GM19468 (cell line): ENCODE data around the gene RHBDD2.
"Not testable (repeated sequence)": the region's sequence is repeated elsewhere in the genome, so short reads cannot be mapped to it uniquely, and the experiment has no call there.

Experiments
- ATAC-seq: cut with Tn5 transposase; IDR thresholded peaks from one replicate; pipeline ENCODE4 v1.9.1; 2021; ENCODE audit warnings: mild to moderate bottlenecking, moderate library complexity, moderate number of reproducible peaks; ENCODE audit not compliant: unreplicated experiment; ENCODE audit errors: extremely low read depth

Gene RHBDD2

DNA sequence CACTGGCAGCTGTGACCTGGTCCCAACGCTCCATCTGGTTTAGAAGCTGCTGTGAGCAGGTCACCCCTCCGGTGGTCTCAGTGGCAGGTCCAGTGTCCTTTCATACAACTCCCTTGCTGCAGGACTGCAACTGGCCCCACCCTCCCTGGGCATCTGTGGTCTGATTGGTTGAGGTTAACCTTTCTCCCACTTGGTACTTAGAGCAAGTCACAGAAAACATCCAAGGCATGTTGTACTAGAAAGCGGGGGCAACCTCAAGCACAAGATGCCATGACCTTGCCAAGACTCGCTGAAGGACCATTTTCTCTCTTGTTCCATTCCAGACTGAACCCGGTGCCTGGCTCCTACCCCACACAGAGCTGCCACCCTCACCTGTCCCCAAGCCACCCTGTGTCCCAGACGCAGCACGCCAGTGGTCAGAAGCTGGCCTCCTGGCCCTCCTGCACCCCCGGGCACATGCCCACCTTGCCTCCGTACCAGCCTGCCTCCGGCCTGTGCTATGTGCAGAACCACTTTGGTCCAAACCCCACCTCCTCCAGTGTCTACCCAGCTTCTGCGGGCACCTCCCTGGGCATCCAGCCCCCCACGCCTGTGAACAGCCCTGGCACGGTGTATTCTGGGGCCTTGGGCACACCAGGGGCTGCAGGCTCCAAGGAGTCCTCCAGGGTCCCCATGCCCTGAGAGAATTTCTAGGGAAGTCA is 9.0 kb downstream of the RHBDD2 start:
- no peak for ATAC-seq

DNA sequence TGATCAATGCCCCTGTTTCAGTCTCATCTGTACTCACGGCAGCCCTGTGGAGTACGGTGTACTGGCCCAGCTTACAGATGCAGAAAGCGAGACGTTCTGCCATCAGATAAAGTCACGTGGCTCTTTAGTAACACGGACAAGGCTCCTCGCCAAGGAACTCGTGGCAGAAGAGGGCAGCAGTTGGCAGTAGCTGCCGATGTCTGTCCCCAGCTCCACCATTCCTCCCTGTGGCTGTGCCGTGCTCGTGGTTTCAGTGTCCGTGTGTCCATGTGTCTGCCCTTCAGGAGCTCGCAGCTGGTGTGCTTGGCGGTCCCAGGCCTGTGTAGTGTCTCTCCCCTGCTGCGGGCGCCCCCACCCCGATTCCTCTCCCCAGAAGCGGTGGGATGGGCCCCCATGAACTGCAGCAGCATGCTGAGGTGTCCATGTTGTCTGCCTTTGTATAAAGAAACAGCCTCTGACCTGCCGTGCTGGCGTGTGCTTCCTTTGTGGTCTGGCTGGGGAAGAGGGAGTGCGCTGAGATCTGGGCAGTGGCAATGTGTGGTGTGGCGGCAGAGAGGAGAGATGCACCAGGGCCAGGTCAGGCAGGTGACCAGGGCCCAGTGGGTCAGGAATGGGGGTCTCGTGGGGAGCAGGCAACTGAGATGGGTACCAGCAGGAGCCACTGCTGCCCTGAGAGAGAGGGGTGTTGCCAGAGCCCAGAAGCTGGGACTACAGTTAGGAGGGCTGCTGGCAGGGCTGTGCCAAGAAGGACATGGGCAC is 9.8 kb downstream of the RHBDD2 start:
- no peak for ATAC-seq

DNA sequence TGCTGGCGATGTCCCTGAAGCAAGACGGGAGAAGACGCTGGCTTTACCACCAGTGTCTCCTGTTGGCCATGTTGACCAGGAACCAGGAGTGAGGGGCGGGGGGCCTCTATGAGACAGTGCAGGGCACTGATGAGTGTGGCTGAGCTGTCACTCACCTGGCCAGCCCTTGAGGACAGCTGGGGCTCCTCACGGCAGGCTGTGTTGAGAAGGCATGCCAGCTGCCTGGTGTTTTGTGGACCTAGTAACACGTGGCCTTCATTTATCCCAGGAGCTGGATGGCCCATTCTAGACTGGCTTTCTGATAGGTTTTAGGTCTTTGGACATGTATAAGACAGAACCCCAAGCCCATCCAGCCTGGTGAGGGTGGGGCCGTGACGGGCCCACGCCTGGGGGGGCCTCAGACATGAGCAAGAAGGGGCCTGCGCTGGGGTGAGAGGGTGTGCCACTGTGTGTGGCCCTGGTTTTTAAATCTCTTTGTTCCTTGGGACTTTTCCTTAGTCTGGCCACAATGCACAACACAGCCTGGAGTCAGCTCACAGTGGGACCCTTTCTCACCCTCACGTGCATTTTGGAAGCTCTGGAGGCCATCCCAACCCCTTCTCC is 10.5 kb downstream of the RHBDD2 start:
- ATAC-seq = no peak

DNA sequence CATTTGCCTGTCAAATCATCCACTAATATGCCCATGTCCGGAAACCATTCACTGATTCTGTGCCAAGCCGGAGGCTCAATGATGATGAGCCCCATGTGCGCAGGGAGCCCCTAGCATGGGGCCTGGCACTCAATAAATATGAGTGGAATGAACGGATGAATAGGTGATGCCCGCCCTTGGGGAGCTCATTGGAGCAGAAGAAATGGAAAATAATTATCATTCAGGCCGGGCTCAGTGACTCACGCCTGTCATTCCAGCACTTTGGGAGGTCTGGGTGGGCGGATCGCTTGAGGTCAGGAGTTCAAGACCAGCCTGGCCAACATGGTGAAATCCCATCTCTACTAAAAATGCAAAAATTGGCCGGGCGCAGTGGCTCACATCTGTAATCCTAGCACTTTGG is 11.0 kb downstream of the RHBDD2 start:
- ATAC-seq = no peak

DNA sequence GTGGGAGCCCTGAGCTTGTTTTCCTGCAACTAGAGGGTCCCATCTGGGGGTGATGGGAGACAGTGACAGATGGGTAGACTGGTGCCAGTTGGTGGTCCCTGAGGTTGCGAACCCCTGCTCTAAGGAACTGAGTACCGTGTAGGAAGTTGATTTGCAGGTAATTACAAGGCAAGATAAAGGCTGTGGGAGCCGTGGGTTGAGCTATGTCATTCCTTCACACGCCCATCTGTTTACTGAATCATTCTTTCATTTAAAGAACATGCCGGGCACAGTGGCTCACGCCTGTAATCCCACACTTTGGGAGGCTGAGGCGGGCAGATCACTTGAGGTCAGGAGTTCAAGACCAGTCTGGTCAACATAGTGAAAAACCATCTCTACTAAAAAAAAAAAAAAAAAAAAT is 12.4 kb downstream of the RHBDD2 start:
- not testable (repeated sequence) for ATAC-seq

DNA sequence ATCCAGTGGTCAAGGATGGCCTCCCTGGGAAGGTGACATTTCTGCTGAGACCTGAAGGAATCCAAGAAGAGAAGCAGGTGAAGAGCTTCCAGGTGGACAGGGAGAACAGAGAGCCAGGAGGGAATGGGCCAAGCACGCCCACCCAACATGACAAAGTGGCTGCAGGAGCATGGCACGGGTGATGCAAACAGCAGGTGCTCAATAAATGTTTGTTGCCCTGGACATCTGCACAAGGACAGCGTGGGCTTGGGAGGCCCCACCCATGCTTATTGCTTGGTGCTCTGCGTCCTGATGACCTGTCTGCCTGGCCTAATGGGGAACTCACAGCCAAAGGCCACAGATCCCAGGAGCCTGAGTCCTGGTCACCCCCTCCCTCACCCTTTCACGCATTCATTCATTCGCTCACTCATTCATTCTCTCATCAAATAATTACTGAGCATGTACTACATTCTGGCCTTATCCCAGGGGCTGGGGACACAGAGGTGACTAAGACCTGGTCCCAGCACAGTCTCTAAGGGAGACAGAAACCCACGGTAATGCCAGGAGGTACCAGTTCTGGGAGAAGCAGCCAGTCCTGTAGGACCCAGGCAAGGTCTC is 13.1 kb downstream of the RHBDD2 start:
- ATAC-seq = no peak

DNA sequence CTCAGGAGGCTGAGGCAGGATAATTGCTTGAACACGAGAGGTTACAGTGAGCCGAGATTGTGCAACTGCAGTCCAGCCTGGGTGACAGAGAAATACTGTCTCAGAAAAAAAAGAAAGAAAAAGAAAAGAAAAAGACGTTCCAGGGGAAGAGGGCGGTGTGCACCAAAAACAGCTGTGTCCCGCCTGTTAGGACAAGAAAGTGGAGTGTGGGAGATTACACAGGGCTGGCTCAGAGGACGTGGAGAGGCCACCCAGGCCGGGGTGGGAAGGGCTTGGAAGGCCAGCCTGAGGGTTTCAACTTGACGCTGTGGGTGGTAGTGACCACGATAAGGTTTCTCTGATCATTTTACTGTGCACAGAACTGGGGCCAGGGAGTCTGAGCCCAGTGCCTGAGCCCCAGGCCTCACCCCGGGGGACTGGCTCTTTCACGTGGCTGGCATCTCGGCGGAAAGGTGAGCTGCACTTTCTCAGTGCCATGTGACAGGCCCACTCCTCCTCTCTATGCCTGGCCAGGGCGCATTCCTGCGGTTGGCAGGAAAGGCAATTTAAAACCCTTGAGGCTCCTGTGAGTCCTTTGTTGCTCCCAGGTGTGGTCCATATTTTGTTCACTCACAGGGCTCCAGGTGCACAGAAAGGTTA is 13.9 kb downstream of the RHBDD2 start:
- ATAC-seq = no peak

DNA sequence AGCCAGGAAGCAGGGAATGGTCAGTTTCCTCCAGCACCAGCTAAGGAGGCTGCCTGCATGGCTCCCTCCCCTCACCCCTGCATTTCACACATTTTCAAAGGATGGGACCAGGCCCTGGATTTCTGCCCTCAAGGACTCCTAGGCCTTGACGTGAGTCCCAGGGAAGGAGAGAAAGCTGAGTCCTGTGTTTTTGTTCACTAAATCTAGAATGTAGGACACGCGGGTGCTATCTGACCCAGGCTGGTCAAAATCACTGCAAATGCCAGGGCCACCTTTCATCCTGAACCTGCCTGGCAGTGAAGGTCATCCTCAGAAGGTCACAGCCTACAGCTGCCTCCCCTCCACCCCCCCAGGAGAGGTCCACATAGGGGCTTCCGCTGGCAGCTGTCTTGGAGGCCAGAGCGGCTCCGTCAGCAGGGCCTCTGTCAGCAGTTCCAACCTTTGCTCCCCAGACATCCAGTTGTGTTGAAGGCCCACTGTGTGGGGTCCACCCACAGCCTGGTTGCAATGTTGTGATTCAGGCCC is 18.0 kb downstream of the RHBDD2 start:
- ATAC-seq = no peak

DNA sequence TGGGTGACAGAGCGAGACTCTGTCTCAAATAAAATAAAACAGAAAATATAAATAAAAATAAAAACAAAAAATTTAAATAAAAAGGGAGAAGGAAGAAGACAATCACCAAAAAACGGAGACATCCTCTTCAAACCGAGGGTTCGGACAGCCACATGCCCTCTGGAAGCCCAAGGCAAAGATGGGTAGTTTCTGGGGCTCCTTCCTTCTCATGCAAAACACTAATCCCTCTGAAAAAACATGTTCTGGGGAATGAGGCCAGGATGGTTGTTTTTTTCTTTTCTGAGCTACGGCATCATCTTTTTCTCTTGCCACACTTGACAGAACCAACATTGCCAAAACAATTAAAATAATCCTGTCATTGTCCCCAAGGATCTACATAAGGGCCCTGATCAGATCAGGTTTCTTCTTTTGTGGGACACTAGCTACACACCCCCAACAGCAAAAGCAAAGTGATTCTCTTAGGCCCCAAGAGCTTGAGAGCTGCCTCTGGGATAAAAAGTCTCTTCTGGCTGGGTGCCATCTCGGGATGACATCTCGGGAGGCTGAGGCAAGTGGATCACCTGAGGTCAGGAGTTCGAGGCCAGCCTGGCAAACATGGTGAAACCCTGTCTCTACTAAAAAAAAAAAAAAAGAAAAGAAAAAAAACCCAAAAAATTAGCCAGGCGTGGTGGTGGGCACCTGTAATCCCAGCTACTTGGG is 21.9 kb downstream of the RHBDD2 start:
- ATAC-seq = no peak

DNA sequence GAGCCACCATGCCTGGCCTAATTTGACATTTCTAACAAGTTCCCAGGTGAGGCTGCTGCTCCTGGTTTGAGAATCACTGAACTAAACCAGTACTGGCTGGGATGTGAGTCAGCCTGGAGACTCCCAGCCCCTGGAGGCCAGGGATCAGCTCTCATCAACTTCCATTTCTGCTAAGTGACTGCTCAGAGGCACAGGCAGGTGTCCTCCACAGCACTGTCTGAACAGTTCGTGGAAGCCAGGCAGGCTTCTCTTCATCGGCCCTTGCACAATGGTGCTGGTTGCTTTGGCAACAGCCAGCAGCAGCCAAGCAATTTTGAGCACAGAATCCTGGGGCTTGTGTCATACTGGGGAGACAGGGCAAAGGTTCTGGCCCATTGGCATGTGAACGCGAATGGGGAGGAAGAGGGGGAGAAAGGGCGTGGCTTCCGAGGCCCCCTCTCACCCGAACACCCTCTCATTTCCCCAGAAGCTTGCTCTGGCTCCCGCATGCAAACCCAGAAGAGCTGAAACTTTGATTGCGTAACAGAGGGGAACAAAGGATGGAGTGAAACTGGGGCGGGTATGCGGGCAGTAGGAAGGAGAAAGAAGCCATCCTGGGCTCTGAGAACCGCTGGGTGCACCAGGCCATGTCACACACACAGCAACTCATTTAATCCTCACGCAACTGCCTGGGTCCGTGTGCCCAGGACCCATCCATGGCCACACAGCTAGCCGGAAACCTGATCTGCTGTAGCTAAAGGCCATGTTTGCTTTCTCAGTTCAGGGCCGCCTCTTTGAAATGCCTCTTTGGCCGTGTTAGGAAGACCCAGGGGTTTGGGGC is 27.2 kb downstream of the RHBDD2 start:
- ATAC-seq = no peak

DNA sequence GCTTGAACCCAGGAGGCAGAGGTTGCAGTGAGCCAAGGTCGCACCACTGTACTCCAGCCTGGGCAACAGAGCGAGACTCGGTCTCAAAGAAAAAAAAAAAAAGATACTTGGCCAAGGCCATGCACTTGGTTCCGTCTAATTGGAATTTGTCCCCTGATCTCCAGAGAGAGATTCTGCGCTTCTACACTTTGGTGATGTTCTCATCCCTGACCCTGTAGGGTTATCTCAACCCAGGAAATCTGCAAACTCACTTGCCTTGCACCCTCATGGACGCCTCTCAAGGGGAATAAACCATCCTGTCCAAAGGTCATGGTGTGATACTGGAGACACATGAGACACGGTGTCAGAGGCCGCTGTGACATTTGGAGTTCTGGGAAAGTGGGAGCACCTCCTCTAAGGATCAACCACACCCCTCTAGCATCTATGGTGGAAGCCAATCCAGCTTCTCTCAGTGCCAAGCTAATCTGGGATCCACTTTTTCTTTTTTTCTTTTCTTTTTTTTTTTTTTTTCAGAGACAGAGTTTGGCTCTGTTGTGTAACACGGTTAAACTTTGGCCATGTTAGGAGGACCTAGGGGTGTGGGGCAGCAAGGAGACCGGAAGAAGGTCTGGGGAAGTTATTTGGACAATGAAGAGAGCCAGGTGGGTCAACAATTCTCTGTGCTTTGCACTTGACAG is 28.3 kb downstream of the RHBDD2 start:
- ATAC-seq = no peak

DNA sequence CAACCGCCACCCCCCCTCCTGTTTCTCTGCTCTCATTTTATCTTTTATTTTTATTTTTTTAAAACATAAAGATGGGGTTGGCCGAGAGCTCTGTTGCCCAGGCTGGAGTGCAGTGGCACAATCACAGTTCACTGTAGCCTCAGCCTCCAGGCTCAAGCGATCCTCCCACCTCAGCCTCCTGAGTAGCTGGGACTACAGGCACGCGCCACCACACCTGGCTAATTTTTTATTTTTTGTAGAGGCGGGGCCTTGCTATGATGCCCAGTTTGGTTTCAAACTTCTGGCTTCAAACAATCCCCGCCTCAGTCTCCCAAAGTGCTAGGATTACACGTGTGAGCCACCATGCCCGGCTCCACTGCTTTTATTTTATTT is 28.8 kb downstream of the RHBDD2 start:
- ATAC-seq = not testable (repeated sequence)

DNA sequence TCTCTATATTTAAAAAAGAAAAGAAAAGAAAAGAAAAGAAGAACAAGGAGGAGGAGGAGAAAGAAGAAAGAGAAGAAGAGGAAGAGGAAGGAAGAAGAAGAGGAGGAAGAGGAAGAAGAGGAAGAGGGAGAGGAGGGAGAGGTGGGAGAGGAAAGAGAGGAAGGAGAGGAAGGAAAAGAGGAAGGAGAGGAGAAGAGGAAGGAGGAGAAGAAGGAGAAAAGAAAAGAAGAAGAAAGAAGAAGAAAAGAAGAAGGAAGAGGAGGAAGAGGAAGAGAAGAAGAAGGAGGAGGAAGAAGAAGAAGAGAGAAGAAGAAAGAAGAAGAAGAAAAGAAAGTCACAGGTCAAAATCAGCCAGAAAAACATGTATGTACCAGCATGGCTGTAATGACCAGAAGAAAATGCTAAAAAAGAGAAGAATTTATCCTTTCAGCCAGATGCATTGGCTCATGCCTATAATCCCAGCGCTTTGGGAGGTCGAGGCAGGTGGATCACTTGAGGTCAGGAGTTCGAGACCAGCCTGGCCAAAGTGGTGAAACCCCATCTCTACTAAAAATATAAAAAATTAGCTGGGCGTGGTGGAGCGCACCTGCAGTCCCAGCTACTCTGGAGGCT is 30.8 kb downstream of the RHBDD2 start:
- no peak for ATAC-seq

DNA sequence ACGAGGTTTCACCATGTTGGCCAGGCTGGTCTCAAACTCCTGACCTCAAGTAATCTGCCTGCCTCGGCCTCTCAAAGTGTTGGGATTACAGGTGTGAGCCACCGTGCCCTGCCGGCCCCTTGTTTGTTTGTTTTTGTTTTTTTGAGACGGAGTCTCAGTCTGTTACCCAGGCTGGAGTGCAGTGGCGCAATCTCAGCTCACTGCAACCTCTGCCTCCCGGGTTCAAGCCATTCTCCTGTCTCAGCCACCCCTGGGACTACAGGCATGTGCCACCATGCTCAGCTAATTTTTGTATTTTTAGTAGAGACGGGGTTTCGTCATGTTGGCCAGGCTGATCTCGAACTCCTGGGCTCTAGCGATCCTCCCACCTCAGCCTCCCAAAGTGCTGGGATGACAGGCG is 32.4 kb downstream of the RHBDD2 start:
- not testable (repeated sequence) for ATAC-seq

DNA sequence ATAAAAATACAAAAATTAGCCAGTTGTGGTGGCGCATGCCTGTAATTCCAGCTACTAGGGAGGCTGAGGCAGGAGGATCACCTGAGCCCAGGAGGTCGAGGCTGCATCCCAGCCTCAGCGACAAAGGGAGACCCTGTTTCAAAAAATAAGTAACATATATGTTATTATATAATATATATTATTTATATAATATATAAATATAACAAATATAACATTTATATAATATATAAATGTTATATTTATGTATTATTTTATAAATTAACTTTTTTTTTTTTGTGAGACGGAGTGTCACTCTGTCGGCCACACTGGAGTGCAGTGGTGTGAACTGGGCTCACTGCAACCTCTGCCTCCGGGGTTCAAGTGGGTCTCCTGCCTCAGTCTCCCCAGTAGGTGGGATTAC is 34.6 kb downstream of the RHBDD2 start:
- ATAC-seq = no peak

DNA sequence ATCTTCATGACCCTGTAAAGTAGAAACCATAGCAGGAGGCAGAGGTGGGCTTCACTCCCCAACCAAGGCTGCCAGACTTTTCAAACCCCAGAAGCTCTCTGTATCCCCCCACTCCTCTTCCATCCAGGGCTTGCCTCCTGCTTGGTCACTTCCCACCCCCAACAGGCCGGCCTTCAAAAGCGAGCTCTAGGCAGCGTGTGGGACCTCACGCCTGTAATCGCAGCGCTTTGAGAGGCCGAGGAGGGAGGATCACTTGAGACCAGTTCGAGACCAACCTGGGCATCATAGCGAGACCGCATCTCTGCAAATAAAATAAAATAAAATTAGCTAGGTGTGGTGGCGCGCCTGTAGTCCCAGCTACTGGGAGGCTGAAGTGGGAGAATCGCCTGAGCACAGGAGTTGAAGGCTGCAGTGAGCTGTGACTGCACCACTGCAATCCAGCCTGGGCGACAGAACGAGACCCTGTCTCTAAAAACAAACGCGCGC is 35.4 kb downstream of the RHBDD2 start:
- no peak for ATAC-seq

DNA sequence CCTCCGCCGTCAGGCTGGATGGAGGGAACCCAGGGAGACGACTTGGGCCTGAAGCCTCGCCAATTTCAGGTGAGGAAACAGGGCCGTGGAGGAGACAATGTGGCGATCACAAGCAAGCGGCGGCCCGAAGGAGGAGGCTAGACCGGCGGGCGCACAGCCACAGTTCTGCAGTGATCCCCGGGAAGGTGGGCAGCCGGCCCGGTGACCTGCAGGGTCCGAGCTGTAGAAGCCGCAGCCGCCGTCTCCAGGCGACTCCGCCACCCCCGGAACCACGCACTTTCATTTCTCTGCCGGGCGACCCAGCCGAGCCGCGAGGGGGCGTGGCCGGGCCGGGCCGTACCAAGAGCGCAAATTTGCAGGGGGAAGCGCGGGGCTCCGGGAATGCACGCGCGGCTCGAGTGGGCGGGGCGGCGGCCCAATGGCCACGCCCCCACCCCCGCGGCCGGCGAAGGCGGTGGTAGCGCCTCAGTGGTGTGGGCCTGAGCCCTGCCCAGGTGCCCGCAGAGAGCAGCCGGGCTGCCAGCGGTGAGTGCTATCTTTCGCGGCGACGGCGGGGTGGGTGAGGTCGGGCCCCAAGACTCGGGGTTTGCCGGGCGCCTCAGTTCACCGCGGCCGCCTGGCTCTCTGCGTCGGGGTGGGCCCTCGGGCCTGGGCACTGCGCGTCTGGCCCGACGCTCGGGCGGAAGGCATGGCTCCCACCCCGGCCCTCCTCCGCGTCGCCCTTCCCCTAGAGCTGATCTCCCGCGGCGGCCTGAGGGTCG is 36.0 kb downstream of the RHBDD2 start, which contains the start of gene POR:
TSS of gene POR (plus strand) at position 501 of the 761 bp plus-strand sequence. CDS start 38,847 bp downstream, outside the sequence.
- ATAC-seq = peak; percentile 90
